GM18499 (cell line): ENCODE measurements around the gene IL9.

Source experiments
- ATAC-seq: cut with Tn5 transposase; IDR thresholded peaks from one replicate; pipeline ENCODE4 v1.9.1; 2021; ENCODE audit warnings: moderate number of reproducible peaks; ENCODE audit not compliant: insufficient read depth, unreplicated experiment

IL9 gene

GRCh38 chr5:135843571-135844337 is 51.9 kb downstream of the IL9 start:
- no peak for ATAC-seq

GRCh38 chr5:135842737-135843136 is 52.9 kb downstream of the IL9 start:
- ATAC-seq, result no peak
